GM19463 (cell line): Measurements from ENCODE around the gene RPL27A.

ENCODE experiments used
- ATAC-seq: cut with Tn5 transposase; IDR thresholded peaks from one replicate; pipeline ENCODE4 v1.9.1; 2021; ENCODE audit warnings: mild to moderate bottlenecking, moderate library complexity; ENCODE audit not compliant: unreplicated experiment

RPL27A gene

GRCh38 chr11:8698917-8699441, 16.4 kb downstream of the RPL27A start:
- no peak for ATAC-seq

GRCh38 chr11:8699903-8700302, 17.3 kb downstream of the RPL27A start:
- ATAC-seq, result no peak

- no peak for ATAC-seq
These were observed 19.5 kb downstream of the RPL27A start for GRCh38 chr11:8701891-8702597.

GRCh38 chr11:8702598-8702915, 20.0 kb downstream of the RPL27A start:
- ATAC-seq, result no peak

- no peak for ATAC-seq
These were observed 21.5 kb downstream of the RPL27A start for GRCh38 chr11:8704136-8704535.

GRCh38 chr11:8705146-8705545, 22.6 kb downstream of the RPL27A start:
- ATAC-seq, result no peak

GRCh38 chr11:8706673-8707432, 24.3 kb downstream of the RPL27A start:
- ATAC-seq, result no peak

- ATAC-seq, result no peak
These were observed 25.1 kb downstream of the RPL27A start for GRCh38 chr11:8707541-8708191.

- ATAC-seq, result no peak
These were observed 26.5 kb downstream of the RPL27A start for GRCh38 chr11:8709002-8709672.

- ATAC-seq, result no peak
These were observed 27.2 kb downstream of the RPL27A start for GRCh38 chr11:8709777-8710176.

GRCh38 chr11:8711895-8712442, 29.4 kb downstream of the RPL27A start:
- no peak for ATAC-seq

GRCh38 chr11:8712506-8712905, 29.9 kb downstream of the RPL27A start:
- no peak for ATAC-seq

- ATAC-seq, result no peak
These were observed 31.3 kb downstream of the RPL27A start for GRCh38 chr11:8713760-8714454.

GRCh38 chr11:8714622-8715225, 32.1 kb downstream of the RPL27A start:
- no peak for ATAC-seq

GRCh38 chr11:8715501-8715900, 32.9 kb downstream of the RPL27A start:
- ATAC-seq, result no peak

- no peak for ATAC-seq
These were observed 34.9 kb downstream of the RPL27A start for GRCh38 chr11:8717544-8717875.

GRCh38 chr11:8717876-8718753, 35.5 kb downstream of the RPL27A start:
- peak; percentile 54 for ATAC-seq

- ATAC-seq, result no peak
These were observed 36.6 kb downstream of the RPL27A start for GRCh38 chr11:8719211-8719649.

GRCh38 chr11:8719721-8720120, 37.1 kb downstream of the RPL27A start:
- no peak for ATAC-seq
